Neural cell (in vitro differentiated cells): ENCODE data around the gene KATNAL2. TPM values are rescaled to one million over a fixed set of nuclear protein-coding genes. Genes with fewer than 3 reads are reported as not detected.

Source experiments
- H2AFZ ChIP-seq: fragments of 200-600, 300-800 bp; sonication (generic), shearing (Covaris generic); 2 replicates; pipeline ENCODE4 v1.6.0; 2014; ENCODE audit warnings: low read depth, mild to moderate bottlenecking, antibody characterized with exemption, low read length, moderate library complexity
- H3F3A ChIP-seq: fragments of 200-600 bp; shearing (Covaris generic); 2 replicates; pipeline ENCODE4 v1.6.1; 2016; ENCODE audit warnings: mild to moderate bottlenecking, moderate library complexity, mixed read lengths, antibody characterized with exemption, low read length; ENCODE audit not compliant: insufficient read depth, poor library complexity, severe bottlenecking
- H3K27ac ChIP-seq: fragments of 200-600, 300-800 bp; sonication (generic), shearing (Covaris generic); 2 replicates; pipeline ENCODE4 v1.5.1; 2014; ENCODE audit warnings: mild to moderate bottlenecking, low read length, moderate library complexity
- H3K27me3 ChIP-seq: fragments of 300-800, 200-600 bp; sonication (generic), shearing (Covaris generic); 2 replicates; pipeline ENCODE4 v1.6.0; 2014; ENCODE audit warnings: mild to moderate bottlenecking, low read depth, low read length, moderate library complexity; ENCODE audit not compliant: insufficient read depth
- H3K36me3 ChIP-seq: fragments of 300-800, 200-600 bp; sonication (generic), shearing (Covaris generic); 2 replicates; pipeline ENCODE4 v1.5.1; 2014; ENCODE audit warnings: mild to moderate bottlenecking, antibody characterized with exemption, low read length, moderate library complexity; ENCODE audit not compliant: insufficient read depth
- H3K4me2 ChIP-seq: fragments of 300-800, 200-600 bp; sonication (generic), shearing (Covaris generic); 2 replicates; pipeline ENCODE4 v1.6.0; 2014; ENCODE audit warnings: mild to moderate bottlenecking, low read length
- H3K4me3 ChIP-seq: fragments of 300-800, 200-600 bp; sonication (generic), shearing (Covaris generic); 2 replicates; pipeline ENCODE4 v1.5.1; 2014; ENCODE audit warnings: mild to moderate bottlenecking, low read length, moderate library complexity
- H3K79me2 ChIP-seq: fragments of 200-600 bp; shearing (Covaris generic); replicated peaks from 2 replicates; pipeline ENCODE4 v1.6.0; 2014; ENCODE audit warnings: mild to moderate bottlenecking, low read length, moderate library complexity; ENCODE audit not compliant: insufficient read depth
- H3K9ac ChIP-seq: fragments of 300-800, 200-600 bp; sonication (generic), shearing (Covaris generic); 2 replicates; pipeline ENCODE4 v1.6.1; 2016; ENCODE audit warnings: mild to moderate bottlenecking, low read length, mixed read lengths
- H3K9me2 ChIP-seq: fragments of 200-600 bp; shearing (Covaris generic); 2 replicates; pipeline ENCODE4 v1.6.1; 2016; ENCODE audit warnings: mild to moderate bottlenecking, low read length, mixed read lengths; ENCODE audit not compliant: insufficient read depth
- H3K9me3 ChIP-seq: fragments of 200-600, 300-800 bp; sonication (generic), shearing (Covaris generic); 2 replicates; pipeline ENCODE4 v1.6.1; 2016; ENCODE audit warnings: mild to moderate bottlenecking, mixed run types, low read length, moderate library complexity, mixed read lengths
- H4K20me1 ChIP-seq: fragments of 200-600 bp; shearing (Covaris generic); 2 replicates; pipeline ENCODE4 v1.6.1; 2016; ENCODE audit warnings: mild to moderate bottlenecking, mixed run types; ENCODE audit not compliant: insufficient read depth
- CTCF ChIP-seq: fragments of 450-650 bp; IDR thresholded peaks from 2 replicates; pipeline ENCODE4 v1.5.1; 2014; ENCODE audit warnings: antibody characterized with exemption, mild to moderate bottlenecking, moderate library complexity; ENCODE audit not compliant: poor library complexity, severe bottlenecking
- EP300 ChIP-seq: fragments of 450-650 bp; conservative IDR thresholded peaks from 2 replicates; pipeline ENCODE4 v1.6.1; 2014; ENCODE audit warnings: antibody characterized with exemption, mild to moderate bottlenecking, moderate library complexity; ENCODE audit not compliant: poor library complexity, severe bottlenecking
- EZH2 ChIP-seq: fragments of 200-600, 300-800 bp; shearing (Covaris generic), sonication (generic); IDR thresholded peaks from 2 replicates; pipeline ENCODE4 v1.6.1; 2014; ENCODE audit warnings: antibody characterized with exemption, low read length, borderline replicate concordance, mild to moderate bottlenecking; ENCODE audit not compliant: insufficient read depth, poor library complexity, severe bottlenecking
- MXI1 ChIP-seq: fragments of 450-650 bp; conservative IDR thresholded peaks from 2 replicates; pipeline ENCODE4 v1.6.1; 2014; ENCODE audit warnings: antibody characterized with exemption, mild to moderate bottlenecking; ENCODE audit not compliant: poor library complexity, severe bottlenecking
- POLR2AphosphoS5 ChIP-seq: IDR thresholded peaks from 2 replicates; pipeline ENCODE4 v1.6.1; 2012
- RAD21 ChIP-seq: fragments of 450-650 bp; conservative IDR thresholded peaks from 2 replicates; pipeline ENCODE4 v1.6.1; 2014; ENCODE audit warnings: antibody characterized with exemption, mild to moderate bottlenecking, moderate library complexity
- REST ChIP-seq: IDR thresholded peaks from 2 replicates; pipeline ENCODE4 v1.6.1; 2012; ENCODE audit warnings: borderline replicate concordance
- SMC3 ChIP-seq: fragments of 450-650 bp; conservative IDR thresholded peaks from 2 replicates; pipeline ENCODE4 v1.6.1; 2014; ENCODE audit warnings: antibody characterized with exemption, mild to moderate bottlenecking, moderate library complexity; ENCODE audit not compliant: poor library complexity
- TAF1 ChIP-seq: IDR thresholded peaks from 2 replicates; pipeline ENCODE4 v1.6.1; 2012; ENCODE audit warnings: low read depth
- polyA plus RNA-seq: library from polyadenylated mRNA; depleted of rRNA; stranded (reverse); fragments of >200 nt; gene quantifications from 2 replicates; pipeline ENCODE4 v1.2.3, GENCODE V29; 2014

The KATNAL2 gene
- polyA plus RNA-seq, 1 donor from 2014 or later: 1.4 TPM

GRCh38 chr18:46939337-46939963 is 22.0 kb downstream of the KATNAL2 start:
- Histone ChIP-seq H4K20me1 (no peaks in the 10 kb centered on the region), H3K9ac (no peak overlapping the region), H3K27ac (no peak overlapping the region), H3K79me2 (no peaks in the 10 kb centered on the region), H3K27me3 (no peaks in the 10 kb centered on the region), H3K9me2 (no peaks in the 10 kb centered on the region), H2AFZ (no peak overlapping the region), H3K4me3 (no peak overlapping the region), H3F3A (no peaks in the 10 kb centered on the region), H3K36me3 (no peaks in the 10 kb centered on the region), H3K9me3 (no peaks in the 10 kb centered on the region), H3K4me2 (no peak overlapping the region)
- TF ChIP-seq RAD21 (no peak), TAF1 (no peak), EP300 (no peak), EZH2 (no peak), POLR2AphosphoS5 (no peak)

- Histone ChIP-seq H3F3A (no peaks in the 10 kb centered on the region), H3K4me2 (no peak overlapping the region), H3K79me2 (no peaks in the 10 kb centered on the region), H3K9me2 (no peaks in the 10 kb centered on the region), H3K36me3 (no peaks in the 10 kb centered on the region), H3K9me3 (no peaks in the 10 kb centered on the region), H3K27me3 (no peaks in the 10 kb centered on the region), H4K20me1 (no peaks in the 10 kb centered on the region), H3K27ac (no peak overlapping the region), H3K9ac (no peak overlapping the region), H2AFZ (no peak overlapping the region), H3K4me3 (no peak overlapping the region)
- TF ChIP-seq EP300 (peak; percentile 89), RAD21 (no peak), MXI1 (peak; percentile 40), REST (no peak), SMC3 (no peak)
Observed at GRCh38 chr18:46939998-46940571, 22.7 kb downstream of the KATNAL2 start.

- Histone ChIP-seq H2AFZ (no peak overlapping the region), H3K27me3 (no peaks in the 10 kb centered on the region), H3K9ac (no peak overlapping the region), H3K27ac (no peak overlapping the region), H3K36me3 (no peaks in the 10 kb centered on the region), H3K4me2 (no peak overlapping the region), H3F3A (no peaks in the 10 kb centered on the region), H3K4me3 (no peak overlapping the region), H3K9me2 (no peaks in the 10 kb centered on the region), H3K79me2 (no peaks in the 10 kb centered on the region), H3K9me3 (no peaks in the 10 kb centered on the region), H4K20me1 (no peaks in the 10 kb centered on the region)
- TF ChIP-seq CTCF (no peak), POLR2AphosphoS5 (no peak), TAF1 (no peak), REST (no peak), EZH2 (no peak), RAD21 (no peak), SMC3 (no peak), MXI1 (no peak), EP300 (no peak)
Observed at GRCh38 chr18:46942646-46943045, 25.2 kb downstream of the KATNAL2 start.
